Stimulated activated memory B cell treated with anti-CD40 and anti-IgM and Interleukin-4, amounts not matched to agents 10 μg/mL and 1 μg/mL and 100 μg/mL, for 72 hours (primary cell): ENCODE measurements around the gene TRDN.

ENCODE experiments used
- ATAC-seq: fragments of 150-1000 bp; cut with Tn5 transposase; 2 replicates; pipeline ENCODE4 v1.10.0; 2021
- H3K27ac Mint-ChIP-seq: one replicate; pipeline ENCODE4 v1.8.0; 2022; ENCODE audit warnings: mild to moderate bottlenecking, mixed read lengths
- H3K27me3 Mint-ChIP-seq: one replicate; pipeline ENCODE4 v1.8.0; 2022; ENCODE audit warnings: mixed read lengths
- H3K36me3 Mint-ChIP-seq: one replicate; pipeline ENCODE4 v1.8.0; 2022; ENCODE audit warnings: mixed read lengths
- H3K4me1 Mint-ChIP-seq: one replicate; pipeline ENCODE4 v1.8.0; 2022; ENCODE audit warnings: mixed read lengths
- H3K4me3 Mint-ChIP-seq: one replicate; pipeline ENCODE4 v1.8.0; 2022; ENCODE audit warnings: mild to moderate bottlenecking, moderate library complexity, mixed read lengths
- H3K9me3 Mint-ChIP-seq: one replicate; pipeline ENCODE4 v1.8.0; 2022; ENCODE audit warnings: mixed read lengths

TRDN gene

GRCh38 chr6:123211777-123212545, 424.8 kb downstream of the TRDN start:
- Mint-ChIP-seq H3K9me3 (no peaks in the 10 kb centered on the region), H3K27me3 (no peaks in the 10 kb centered on the region), H3K27ac (no peak overlapping the region), H3K36me3 (no peaks in the 10 kb centered on the region), H3K4me1 (no peaks in the 10 kb centered on the region), H3K4me3 (no peak overlapping the region)
- ATAC-seq = no peak

- Mint-ChIP-seq H3K27me3 (no peaks in the 10 kb centered on the region), H3K27ac (no peak overlapping the region), H3K9me3 (no peaks in the 10 kb centered on the region), H3K4me1 (no peaks in the 10 kb centered on the region), H3K36me3 (no peaks in the 10 kb centered on the region), H3K4me3 (no peak overlapping the region)
- ATAC-seq = no peak
Measured at GRCh38 chr6:123210645-123211044, 426.1 kb downstream of the TRDN start.

- no peak for ATAC-seq
- H3K4me3 Mint-ChIP-seq = no peak overlapping the region
- no peak overlapping the region for H3K27ac Mint-ChIP-seq
- no peaks in the 10 kb centered on the region for H3K4me1 Mint-ChIP-seq
- H3K36me3 Mint-ChIP-seq = no peaks in the 10 kb centered on the region
- H3K9me3 Mint-ChIP-seq = no peaks in the 10 kb centered on the region
- no peaks in the 10 kb centered on the region for H3K27me3 Mint-ChIP-seq
Measured at GRCh38 chr6:123207967-123208510, 428.7 kb downstream of the TRDN start.

- Mint-ChIP-seq H3K4me1 (no peaks in the 10 kb centered on the region), H3K27ac (no peak overlapping the region), H3K4me3 (no peak overlapping the region), H3K36me3 (no peaks in the 10 kb centered on the region), H3K27me3 (no peaks in the 10 kb centered on the region), H3K9me3 (peaks cover 3% of the 10 kb centered on the region)
- ATAC-seq = no peak
Measured at GRCh38 chr6:123203928-123204327, 432.8 kb downstream of the TRDN start.

- Mint-ChIP-seq H3K27ac (no peak overlapping the region), H3K4me1 (no peaks in the 10 kb centered on the region), H3K36me3 (no peaks in the 10 kb centered on the region), H3K4me3 (no peak overlapping the region), H3K9me3 (peaks cover 6% of the 10 kb centered on the region), H3K27me3 (no peaks in the 10 kb centered on the region)
- peak; percentile 41 for ATAC-seq
Measured at GRCh38 chr6:123201869-123202372, 434.8 kb downstream of the TRDN start.

- no peak for ATAC-seq
- no peak overlapping the region for H3K4me3 Mint-ChIP-seq
Measured at GRCh38 chr6:123193298-123193697, 443.5 kb downstream of the TRDN start.

GRCh38 chr6:123189816-123190215, 446.9 kb downstream of the TRDN start:
- Mint-ChIP-seq H3K27ac (no peak overlapping the region), H3K36me3 (no peaks in the 10 kb centered on the region), H3K4me1 (no peaks in the 10 kb centered on the region), H3K27me3 (no peaks in the 10 kb centered on the region), H3K9me3 (peaks cover 12% of the 10 kb centered on the region), H3K4me3 (no peak overlapping the region)
- ATAC-seq = no peak

More at GRCh38 chr6:123193298-123193697, 443.5 kb downstream of the TRDN start:
- Mint-ChIP-seq H3K27ac (no peak overlapping the region), H3K36me3 (no peaks in the 10 kb centered on the region), H3K4me1 (no peaks in the 10 kb centered on the region), H3K9me3 (peaks cover 4% of the 10 kb centered on the region), H3K27me3 (no peaks in the 10 kb centered on the region)

GRCh38 chr6:123182998-123183397, 453.8 kb downstream of the TRDN start:
- Mint-ChIP-seq H3K27ac (no peak overlapping the region), H3K36me3 (no peaks in the 10 kb centered on the region), H3K4me3 (no peak overlapping the region), H3K4me1 (no peaks in the 10 kb centered on the region), H3K9me3 (peaks cover 9% of the 10 kb centered on the region), H3K27me3 (no peaks in the 10 kb centered on the region)
- ATAC-seq = no peak

GRCh38 chr6:123176706-123177105, 460.0 kb downstream of the TRDN start:
- H3K27me3 Mint-ChIP-seq = no peaks in the 10 kb centered on the region
- no peak overlapping the region for H3K27ac Mint-ChIP-seq
- peaks cover 5% of the 10 kb centered on the region for H3K9me3 Mint-ChIP-seq
- H3K4me1 Mint-ChIP-seq = no peaks in the 10 kb centered on the region
- no peak overlapping the region for H3K4me3 Mint-ChIP-seq
- no peaks in the 10 kb centered on the region for H3K36me3 Mint-ChIP-seq
- no peak for ATAC-seq

- no peak for ATAC-seq
- peaks cover 5% of the 10 kb centered on the region for H3K9me3 Mint-ChIP-seq
Measured at GRCh38 chr6:123171341-123172115, 465.2 kb downstream of the TRDN start.

GRCh38 chr6:123169774-123170095, 467.0 kb downstream of the TRDN start:
- Mint-ChIP-seq H3K4me1 (no peaks in the 10 kb centered on the region), H3K4me3 (no peak overlapping the region), H3K9me3 (peaks cover 5% of the 10 kb centered on the region), H3K27ac (no peak overlapping the region), H3K27me3 (no peaks in the 10 kb centered on the region), H3K36me3 (no peaks in the 10 kb centered on the region)
- no peak for ATAC-seq

More at GRCh38 chr6:123171341-123172115, 465.2 kb downstream of the TRDN start:
- no peaks in the 10 kb centered on the region for H3K36me3 Mint-ChIP-seq
- no peaks in the 10 kb centered on the region for H3K27me3 Mint-ChIP-seq
- no peaks in the 10 kb centered on the region for H3K4me1 Mint-ChIP-seq
- no peak overlapping the region for H3K27ac Mint-ChIP-seq
- H3K4me3 Mint-ChIP-seq = no peak overlapping the region

GRCh38 chr6:123168892-123169773, 467.6 kb downstream of the TRDN start:
- no peaks in the 10 kb centered on the region for H3K36me3 Mint-ChIP-seq
- H3K27ac Mint-ChIP-seq = no peak overlapping the region
- peaks cover 5% of the 10 kb centered on the region for H3K9me3 Mint-ChIP-seq
- ATAC-seq = no peak
- H3K27me3 Mint-ChIP-seq = no peaks in the 10 kb centered on the region
- H3K4me1 Mint-ChIP-seq = no peaks in the 10 kb centered on the region
- H3K4me3 Mint-ChIP-seq = no peak overlapping the region

GRCh38 chr6:123168466-123168865, 468.3 kb downstream of the TRDN start:
- H3K4me1 Mint-ChIP-seq = no peaks in the 10 kb centered on the region
- peaks cover 5% of the 10 kb centered on the region for H3K9me3 Mint-ChIP-seq
- H3K4me3 Mint-ChIP-seq = no peak overlapping the region
- ATAC-seq = no peak
- H3K27ac Mint-ChIP-seq = no peak overlapping the region
- no peaks in the 10 kb centered on the region for H3K27me3 Mint-ChIP-seq
- H3K36me3 Mint-ChIP-seq = no peaks in the 10 kb centered on the region
